ENCODE results near the gene CREB3.

CREB3 gene, protein sequence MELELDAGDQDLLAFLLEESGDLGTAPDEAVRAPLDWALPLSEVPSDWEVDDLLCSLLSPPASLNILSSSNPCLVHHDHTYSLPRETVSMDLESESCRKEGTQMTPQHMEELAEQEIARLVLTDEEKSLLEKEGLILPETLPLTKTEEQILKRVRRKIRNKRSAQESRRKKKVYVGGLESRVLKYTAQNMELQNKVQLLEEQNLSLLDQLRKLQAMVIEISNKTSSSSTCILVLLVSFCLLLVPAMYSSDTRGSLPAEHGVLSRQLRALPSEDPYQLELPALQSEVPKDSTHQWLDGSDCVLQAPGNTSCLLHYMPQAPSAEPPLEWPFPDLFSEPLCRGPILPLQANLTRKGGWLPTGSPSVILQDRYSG

GRCh38 chr9:35732185-35732799 lies at the start of gene CREB3, which contains the start of gene TLN1:
TSS of gene CREB3 (plus strand) at chr9:35732666. CDS start at chr9:35732773, 107 bp downstream.
TSS of gene TLN1 (minus strand) at chr9:35732195. CDS start at chr9:35725694, 6,501 bp downstream.
- DNase-seq (ENCODE audit: low spot score): peak; percentile 98

DNA sequence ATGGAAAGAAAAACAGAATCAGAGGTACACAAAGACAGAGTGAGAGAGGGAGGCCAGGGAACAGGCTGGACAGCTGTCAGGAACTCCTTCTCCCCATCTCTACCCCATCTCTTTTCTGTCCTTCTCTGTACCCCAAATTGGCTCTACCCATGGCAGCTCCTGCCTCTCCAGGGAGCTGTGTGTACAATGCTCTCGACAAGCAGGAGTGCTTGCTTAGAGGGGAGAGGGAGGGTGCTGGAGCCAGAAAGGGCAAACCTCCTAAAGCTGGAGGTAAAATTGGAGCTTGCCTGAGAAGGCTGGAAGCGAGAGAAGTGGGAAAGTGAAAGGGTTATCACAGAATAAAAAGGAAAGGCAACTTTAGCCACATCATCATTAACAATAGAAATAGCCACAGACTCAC lies 49.1 kb upstream of the CREB3 start:
- DNase-seq (ENCODE audit: low spot score): no peak

DNA sequence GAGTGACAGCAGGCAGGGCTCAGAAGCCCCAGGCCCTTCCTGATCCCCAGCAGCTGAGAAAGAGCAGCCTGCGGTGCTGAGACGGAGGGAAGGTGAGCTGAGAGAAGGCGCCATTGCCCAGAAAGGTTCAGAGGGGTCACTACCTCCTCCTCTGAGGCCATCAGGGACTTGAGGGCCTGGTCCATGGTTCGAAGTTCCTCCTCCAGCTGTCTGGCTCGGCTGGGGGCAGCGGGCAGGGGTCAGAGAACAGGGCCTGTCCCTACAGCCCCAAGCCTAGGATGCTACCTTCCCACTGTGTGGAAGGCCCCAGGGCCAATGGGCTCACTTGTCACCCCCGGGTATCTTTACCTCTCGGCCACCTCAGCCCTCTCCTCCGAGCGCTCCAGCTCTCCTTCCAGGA lies 47.5 kb upstream of the CREB3 start:
- no peak for DNase-seq (ENCODE audit: low spot score)

DNA sequence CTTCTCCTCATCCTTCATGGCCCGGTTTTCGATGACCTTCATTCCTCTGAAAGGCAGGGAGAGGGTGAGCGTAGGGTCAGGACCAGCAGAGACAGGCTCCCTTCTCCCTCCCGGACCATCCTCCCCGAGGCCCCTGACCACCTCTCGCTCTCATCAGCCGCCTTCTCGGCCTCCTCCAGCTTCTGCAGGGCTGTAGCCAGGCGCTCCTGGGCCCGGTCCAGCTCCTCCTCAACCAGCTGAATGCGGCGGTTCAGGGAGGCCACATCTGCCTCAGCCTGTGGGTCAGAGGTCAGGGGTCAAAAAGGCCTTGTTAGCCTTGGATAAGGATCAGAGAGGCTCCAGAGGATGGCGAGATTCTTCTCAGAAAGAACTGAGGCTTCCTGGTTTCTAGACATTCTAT lies 47.0 kb upstream of the CREB3 start:
- DNase-seq (ENCODE audit: low spot score): no peak

DNA sequence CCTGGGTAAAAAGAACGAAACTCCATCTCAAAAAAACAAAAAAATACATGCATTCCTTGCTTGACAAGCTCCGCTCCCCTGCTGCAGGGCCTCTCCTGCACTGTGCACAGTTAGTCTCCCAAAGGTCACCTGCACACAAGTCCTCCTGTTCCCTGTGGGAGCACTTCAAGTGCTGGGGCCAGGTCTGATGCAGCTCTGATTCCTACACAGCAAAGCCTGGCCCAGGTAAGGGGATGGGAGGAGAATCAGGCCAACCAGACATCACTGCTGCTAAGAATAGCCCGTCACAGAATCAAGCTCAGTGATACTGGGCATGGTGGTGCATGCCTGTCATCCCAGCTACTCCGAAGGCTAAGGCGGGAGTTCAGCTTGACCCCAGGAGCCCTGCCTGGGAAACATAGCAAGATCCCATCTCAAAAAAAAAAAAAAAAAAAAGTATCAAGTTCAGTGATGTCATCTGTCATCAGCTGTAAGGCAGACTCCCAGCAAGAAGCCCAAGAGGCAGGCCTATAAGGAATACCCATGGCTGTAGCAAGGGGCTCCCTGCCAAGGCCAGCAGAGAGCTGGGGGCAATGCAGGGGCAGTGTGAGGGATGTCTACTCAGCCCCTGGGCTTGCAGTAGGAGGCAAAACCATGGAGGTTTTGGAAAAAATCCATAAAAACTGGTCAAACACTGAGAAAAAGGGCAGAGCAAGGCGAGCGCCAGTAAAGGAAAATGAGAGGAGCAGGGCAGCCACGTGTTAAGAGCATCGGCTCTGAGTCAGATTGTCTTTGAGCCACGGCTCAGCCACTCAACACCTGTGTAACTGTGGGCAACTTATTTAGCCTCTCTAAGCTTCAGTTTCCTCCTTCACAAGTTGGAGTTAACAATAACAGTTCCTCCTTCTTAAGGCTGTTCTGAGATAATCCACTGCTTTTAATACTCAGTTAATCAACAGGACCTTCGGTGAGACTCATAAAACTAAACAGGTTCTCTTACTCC lies 46.0 kb upstream of the CREB3 start:
- no peak for DNase-seq (ENCODE audit: low spot score)

DNA sequence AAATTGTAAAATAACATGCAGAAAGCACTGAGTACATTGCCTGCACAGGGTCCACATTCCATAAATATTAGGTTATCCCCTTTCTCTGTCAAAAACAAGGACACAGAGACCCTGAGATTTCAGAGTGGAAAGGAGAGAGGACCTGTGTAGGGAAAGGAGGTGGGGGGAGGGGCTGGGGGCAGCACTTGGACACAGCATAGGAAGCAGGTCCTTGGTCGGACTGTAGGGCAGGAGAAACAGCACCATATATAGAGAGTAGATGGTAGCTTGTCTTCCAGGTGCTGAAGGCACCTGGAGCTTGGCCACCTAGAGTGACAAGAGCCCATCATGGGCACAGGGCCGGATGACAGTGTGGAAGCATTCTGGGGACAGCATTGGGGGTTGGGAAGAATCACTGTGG lies 45.2 kb upstream of the CREB3 start:
- DNase-seq (ENCODE audit: low spot score): no peak

DNA sequence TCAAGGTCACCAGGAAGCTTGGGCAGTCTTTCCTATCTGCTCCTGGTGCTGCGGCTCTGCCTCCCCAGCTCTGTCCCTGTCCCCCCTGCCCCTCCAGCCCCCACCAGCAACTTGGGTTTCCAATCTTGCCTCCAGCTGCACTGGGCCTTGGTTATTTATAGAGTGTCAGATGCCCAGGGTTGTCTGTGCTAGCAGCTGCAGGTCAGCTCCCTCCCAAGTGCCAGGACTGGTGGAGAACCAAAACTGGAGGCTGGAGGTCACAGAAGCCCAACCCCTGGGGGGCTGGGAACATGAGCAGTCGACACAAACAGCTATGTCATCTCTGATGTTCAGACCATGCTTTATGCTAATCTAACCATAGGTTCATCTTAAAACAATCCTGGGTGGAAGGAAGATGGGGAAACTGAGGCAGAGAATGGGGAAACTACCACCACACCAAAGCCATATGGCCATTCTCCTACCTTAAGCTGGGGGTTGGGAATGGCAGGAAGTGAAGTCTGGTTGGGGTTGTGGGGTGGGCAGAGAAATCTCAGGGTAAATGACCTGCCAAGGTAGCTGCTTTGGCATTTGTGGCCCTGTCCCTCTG lies 44.4 kb upstream of the CREB3 start:
- no peak for DNase-seq (ENCODE audit: low spot score)

DNA sequence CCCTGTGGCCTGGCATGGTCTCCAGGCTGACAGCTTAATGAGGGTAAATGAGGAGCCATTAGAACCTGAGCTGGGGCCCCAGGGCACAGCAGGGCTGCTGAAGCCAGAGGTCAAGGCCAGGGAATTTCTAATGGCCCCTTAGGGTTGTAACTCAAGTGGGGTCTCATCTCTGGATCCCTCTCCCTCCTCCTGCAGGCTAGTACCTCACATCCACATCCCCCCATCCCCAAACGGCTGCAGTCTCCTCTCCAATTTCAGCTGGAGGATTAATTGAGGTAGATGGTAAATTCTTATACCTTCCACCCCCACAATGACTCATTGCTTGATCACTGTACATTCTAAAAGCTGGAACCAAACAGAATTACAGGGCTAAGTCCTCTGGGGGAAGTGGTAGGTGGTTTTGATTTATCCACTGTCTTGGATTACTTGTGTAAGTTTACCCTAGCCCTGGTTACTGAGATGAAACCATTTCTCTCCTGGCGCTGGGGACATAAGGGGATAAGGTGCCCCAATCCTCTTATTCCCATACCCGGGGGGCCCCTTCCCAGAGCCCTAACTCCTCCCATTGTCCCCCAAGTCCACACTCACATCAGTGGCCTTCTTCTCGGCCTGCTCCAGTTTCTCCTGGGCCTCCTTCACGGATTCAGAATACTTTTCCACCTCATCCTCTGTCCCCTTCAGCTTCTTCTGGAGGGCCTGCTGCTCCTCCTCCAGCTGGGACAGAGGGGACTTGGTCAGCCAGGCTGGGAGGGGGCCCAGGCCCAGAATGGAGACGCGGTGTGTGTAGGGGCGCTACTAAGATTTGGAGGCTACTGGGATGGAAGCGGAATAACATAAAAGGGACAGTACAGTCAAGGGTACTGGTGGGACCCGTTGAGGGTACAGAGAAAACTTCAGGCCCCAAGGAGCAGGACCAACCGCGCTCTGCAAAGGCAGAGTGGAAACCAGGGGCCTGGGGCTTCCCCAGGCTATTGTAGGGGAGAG lies 43.6 kb upstream of the CREB3 start:
- DNase-seq (ENCODE audit: low spot score): no peak

GRCh38 chr9:35689542-35690293 lies 42.7 kb upstream of the CREB3 start, which contains the start of gene TPM2:
TSS of gene TPM2 (minus strand) at chr9:35689925. CDS start at chr9:35689817, 108 bp downstream.
- no peak for DNase-seq (ENCODE audit: low spot score)

DNA sequence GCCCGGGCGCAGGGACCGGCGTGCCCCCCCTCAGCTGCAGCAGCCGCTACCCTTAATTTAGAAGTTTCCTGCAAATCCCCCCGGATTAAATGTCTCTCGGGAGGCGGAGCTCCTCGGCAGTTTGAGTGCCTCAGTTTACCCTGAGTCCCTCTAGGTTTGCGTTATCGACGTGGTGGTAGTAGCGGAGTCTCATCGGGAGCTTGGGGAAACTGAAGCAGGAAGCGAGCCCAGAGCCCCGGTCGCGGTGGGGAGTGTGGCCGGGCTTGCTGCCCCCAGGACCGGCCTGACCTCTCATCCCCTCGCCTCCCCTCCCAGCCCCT lies 42.2 kb upstream of the CREB3 start:
- no peak for DNase-seq (ENCODE audit: low spot score)

DNA sequence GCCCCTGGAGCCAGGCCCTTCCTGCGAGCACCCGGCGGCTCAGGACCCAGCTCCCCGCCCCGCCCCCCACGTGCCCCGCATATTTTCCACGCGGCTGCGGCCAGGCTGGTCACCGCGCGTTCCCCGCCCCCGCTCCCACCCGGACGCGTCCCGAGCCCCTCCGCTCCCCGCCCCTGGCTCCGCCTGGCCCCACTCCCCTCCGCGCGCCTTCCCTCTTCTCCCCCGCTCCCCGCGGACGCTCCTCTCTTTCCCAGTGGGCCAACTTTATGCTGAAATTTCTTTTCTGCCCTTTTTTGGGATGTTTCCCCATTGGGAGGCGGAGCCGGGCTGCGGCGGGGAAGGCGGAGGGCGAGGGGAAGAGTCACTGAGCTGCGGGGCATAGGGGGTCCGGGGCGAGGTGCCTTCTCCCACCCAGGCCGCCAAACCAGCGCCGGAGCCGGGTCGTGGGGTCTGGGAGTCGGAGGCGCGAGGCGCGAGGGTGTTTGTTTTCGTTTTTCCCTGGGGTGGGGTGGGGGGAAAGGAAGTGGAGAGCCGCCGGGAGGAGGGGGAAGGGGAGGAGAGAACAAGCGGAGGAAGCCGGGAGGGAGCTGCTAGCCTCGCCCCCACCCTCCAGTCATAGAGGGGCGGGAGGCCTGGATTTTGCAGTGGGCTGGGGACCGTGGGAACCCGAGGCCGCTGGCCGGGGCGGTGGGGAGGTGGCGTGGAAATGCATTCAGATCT lies 41.7 kb upstream of the CREB3 start:
- DNase-seq (ENCODE audit: low spot score): peak; percentile 16

DNA sequence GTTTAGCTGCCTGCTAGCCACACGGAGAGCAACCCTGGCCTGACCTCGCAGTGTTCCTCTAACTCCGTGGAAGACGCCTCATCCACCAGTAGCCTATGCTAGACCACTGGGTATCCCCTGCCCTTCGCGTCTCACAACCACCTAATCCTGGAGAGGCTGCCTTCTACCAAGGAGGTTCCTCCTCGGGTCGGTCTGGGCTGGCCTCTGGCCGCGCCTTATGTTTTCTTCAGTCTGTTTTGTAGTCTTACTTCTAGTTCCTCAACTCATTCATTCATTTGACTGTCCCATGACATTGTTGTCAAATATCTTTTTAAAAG lies 41.2 kb upstream of the CREB3 start:
- no peak for DNase-seq (ENCODE audit: low spot score)

DNA sequence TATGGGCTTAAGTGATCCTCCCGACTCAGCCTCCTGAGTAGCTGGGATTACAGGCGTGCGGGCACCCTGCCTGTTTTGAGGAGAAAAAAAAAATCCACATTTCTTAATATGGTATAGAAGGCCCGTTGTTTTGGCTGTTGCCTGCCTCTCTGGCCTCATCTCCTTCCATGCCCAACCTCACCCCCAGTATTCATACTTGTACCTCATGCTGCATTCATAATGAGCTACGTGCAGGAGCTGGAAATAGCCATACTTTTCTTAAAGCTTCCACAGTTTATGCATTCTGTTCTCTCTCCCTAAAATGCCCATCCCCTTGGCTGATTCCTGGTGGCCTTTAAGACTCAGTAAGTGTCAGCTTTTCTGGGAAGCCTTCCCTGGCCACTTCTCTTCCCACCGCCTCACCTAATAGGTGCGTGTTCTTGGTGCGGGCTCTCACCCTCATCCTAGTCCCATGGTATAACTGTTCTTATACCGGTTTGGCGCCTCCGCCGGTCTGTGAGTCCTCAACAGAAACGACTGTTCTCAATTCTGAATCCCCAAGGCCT lies 40.6 kb upstream of the CREB3 start:
- DNase-seq (ENCODE audit: low spot score): no peak

GRCh38 chr9:35695943-35696401 lies 36.5 kb upstream of the CREB3 start:
- no peak for DNase-seq (ENCODE audit: low spot score)

GRCh38 chr9:35696520-35697215 lies 35.8 kb upstream of the CREB3 start:
- DNase-seq (ENCODE audit: low spot score): peak; percentile 27

GRCh38 chr9:35697486-35697885 lies 35.0 kb upstream of the CREB3 start:
- DNase-seq (ENCODE audit: low spot score): no peak

DNA sequence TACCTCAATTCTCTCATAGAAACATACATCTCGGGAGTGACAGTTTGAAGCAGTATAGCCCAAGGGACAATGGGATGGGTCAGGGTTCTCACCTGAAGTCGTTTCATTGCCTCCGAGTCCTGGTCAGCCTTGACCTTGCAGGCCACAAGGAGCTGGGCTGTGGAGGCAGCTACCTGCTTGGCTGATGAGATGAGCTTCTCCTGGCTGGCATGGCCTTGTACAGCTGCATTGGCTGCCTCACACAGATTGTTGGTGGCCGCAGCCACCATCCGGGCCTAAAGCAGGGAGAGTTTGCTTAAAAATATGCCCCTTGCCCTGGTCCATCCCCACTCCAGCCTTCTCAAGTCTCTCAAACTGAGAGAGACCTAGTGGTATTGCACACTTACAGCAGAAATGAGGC lies 34.2 kb upstream of the CREB3 start:
- no peak for DNase-seq (ENCODE audit: low spot score)

- DNase-seq (ENCODE audit: low spot score): no peak
Observed at GRCh38 chr9:35700031-35700430, 32.4 kb upstream of the CREB3 start.

DNA sequence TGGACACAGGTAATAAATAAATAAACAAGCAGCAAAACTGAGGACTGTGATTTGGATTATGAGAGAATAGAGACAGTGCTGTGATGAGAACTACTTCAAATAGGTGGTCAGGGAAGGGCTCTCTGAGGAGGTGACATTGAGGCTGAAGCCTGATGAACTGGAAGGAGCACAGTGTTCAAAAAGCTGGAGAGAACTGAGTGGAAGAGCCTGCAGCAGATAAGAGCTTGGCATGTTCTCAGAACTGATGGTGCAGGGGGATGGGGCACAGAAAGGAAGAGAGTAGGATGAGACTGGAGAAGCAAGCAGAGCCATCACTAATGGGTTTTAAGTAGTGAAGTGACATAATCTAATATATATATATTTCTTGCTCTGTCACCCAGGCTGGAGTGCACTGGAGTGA lies 31.5 kb upstream of the CREB3 start:
- no peak for DNase-seq (ENCODE audit: low spot score)

Measured in globus pallidus (tissue), 1 donor.